Stimulated activated CD8-positive, alpha-beta memory T cell treated with anti-CD3 and anti-CD28 coated beads, Interleukin-15, amount 100 ng/mL, for 24 hours (primary cell): ENCODE data around the gene SHC3.
"Not testable (repeated sequence)": the region's sequence is repeated elsewhere in the genome, so short reads cannot be mapped to it uniquely, and the experiment has no call there.

Source experiments
- DNase-seq: peaks from one replicate; pipeline ENCODE4 v3.0.0-alpha.2; 2020; ENCODE audit warnings: low read depth

SHC3 gene, protein sequence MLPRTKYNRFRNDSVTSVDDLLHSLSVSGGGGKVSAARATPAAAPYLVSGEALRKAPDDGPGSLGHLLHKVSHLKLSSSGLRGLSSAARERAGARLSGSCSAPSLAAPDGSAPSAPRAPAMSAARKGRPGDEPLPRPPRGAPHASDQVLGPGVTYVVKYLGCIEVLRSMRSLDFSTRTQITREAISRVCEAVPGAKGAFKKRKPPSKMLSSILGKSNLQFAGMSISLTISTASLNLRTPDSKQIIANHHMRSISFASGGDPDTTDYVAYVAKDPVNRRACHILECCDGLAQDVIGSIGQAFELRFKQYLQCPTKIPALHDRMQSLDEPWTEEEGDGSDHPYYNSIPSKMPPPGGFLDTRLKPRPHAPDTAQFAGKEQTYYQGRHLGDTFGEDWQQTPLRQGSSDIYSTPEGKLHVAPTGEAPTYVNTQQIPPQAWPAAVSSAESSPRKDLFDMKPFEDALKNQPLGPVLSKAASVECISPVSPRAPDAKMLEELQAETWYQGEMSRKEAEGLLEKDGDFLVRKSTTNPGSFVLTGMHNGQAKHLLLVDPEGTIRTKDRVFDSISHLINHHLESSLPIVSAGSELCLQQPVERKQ

DNA sequence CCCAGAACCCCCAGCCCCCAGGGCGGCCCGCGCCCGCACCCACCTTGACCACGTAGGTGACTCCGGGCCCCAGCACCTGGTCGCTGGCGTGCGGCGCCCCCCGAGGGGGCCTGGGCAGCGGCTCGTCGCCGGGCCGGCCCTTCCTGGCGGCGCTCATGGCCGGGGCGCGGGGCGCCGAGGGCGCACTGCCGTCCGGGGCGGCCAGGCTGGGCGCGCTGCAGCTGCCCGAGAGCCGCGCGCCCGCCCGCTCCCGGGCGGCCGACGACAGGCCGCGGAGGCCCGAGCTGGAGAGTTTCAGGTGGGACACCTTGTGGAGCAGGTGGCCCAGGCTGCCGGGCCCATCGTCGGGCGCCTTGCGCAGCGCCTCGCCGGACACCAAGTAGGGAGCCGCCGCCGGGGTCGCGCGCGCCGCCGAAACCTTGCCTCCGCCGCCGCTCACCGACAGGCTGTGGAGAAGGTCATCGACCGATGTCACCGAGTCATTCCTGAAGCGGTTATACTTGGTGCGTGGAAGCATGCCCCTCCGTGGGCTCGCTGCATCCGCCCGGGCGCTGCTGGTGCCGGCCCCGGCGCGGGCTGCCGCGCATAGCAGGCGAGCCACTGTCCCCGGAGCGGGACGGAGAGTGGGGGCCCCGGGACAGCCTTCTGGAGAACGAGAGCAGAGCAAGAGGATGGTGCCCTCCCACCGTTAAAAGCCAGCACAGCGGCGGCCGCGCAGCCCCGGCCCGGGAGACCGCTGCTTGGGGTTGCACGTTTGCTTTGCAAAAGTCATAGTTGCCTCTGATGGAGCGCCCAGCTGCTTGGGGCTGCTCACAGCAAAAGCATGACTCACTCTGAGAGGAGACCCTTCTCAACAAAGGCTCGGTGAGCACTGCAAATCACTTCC, at the start of gene SHC3:
TSS of gene SHC3 (minus strand) at position 875 of the 886 bp plus-strand sequence. CDS start at position 517, 358 bp downstream.
- no peak for DNase-seq

DNA sequence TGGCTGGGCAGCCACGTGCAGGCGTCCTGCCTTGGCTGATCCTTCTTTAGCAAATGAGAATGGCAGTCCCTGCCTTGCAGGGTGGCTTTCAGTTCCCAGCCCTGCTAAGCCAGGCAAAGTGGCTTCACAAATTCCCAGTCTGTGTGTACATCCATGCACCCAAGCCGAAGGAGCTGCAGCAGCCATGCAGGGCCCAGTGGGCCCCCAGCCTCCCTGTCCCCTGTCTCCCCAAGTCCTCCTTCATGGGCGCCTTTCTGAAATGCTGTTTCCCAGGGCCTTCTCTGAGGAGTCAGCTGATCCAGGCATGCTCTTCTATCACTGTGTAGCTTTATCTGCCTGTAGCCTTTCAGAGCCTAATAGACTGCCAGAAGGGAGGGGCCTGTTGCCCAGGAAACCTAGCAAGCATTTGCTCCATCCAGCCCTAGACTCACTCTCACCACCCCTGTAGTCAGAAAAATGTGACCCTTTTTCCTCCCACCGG, 47.4 kb upstream of the SHC3 start:
- DNase-seq, result no peak

DNA sequence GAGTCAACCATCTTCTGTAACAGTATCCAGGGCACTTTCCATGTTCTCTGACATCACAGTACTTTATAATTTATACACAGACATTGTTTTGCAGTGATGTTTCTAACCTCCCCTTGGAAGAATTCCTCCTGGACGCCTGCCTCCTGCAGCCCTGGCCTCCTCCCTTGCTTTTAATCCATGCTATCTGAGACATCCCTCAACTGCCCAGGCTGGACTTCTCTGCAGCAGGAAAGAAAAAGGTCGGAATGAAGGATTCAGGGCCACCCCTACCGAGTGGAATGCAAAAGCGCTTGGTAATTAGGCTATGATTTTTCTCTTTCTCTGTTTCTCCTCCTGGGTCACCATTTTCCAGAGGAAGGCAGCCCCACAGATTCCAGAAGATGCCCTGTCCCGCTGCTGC, 47.0 kb upstream of the SHC3 start:
- DNase-seq, result no peak

DNA sequence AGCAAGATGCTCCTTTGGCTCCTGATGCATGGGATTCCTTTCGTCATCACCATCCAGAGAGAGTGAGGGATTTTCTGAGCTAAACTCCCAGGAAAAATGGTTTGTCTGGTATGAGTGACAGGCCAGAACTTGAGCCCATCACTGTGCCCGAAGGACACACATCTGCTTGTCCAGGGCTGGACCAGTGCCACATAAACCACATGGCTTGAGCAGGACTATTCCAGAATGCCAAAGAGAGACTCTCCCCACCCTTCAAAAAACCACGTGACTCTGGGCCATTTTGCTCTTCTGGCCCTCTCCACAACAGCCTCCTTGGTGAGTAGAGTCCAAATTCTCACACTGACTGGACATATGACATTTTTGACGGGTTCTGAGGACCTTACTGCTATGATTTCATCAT, 46.4 kb upstream of the SHC3 start:
- no peak for DNase-seq

DNA sequence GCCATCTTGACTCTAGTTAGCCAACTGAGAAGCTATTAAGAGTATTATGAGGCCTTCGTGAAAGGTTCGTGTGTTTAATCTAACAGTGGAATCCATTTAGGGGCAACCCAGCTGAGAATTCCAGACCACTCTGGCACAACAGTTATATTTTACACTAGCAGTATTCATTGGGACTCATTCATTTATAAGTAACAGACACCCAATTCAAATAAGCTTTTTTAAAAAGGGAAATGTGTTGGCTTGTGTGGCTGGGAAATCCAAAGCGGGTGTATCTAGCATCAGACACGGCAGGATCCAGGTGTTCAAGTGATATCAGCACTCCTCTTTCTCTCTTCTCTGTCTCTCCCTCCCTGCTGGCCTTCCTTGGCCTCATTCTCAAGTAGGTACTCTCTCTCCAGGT, 46.0 kb upstream of the SHC3 start:
- DNase-seq, result no peak

DNA sequence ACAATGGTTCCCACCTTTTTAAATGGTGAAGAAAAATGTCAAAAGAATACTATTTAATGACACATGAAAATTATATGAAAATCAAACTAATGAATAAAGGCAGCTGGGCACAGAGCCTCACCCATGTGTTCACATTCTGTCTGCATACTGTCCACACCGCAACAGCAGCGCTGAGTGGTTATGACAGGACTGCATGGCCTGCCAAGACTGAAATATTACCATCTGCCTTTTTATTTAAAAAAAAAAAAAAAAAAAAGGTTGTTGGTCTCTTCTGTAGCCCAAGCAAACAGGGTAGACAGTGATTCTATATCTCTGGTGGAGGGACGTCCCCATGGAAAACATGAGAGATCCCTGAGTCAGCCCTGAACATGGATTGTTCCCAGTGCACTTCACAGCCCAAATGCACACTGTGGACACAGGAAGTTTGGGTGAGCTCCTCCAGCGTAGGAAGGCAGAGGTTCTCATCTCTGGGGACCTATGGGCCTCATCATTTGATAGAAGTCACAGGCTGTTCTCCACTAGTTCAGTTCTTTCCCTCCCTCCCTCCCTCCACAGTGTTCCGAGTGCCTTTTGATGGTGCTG, 44.9 kb upstream of the SHC3 start:
- DNase-seq, result no peak

DNA sequence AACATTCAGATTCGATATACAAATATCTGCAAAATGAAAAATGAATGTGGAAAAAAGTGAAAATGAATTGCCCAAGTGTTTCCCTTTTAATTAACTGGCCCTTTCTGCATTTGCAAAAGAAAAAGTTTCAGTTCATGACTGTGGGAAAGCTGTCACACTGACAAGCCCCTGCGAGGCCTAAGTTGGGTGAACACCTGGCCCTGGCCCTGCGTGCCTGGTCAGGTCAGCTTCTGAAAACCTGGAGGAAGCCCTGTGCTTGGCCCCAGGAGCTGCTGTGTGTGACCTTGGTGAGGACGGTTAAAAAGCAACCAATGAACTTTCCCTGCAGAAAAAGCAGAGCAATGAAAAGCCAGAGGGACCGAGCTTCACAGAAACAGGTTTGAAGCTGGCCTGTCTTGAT, 41.0 kb upstream of the SHC3 start:
- no peak for DNase-seq

DNA sequence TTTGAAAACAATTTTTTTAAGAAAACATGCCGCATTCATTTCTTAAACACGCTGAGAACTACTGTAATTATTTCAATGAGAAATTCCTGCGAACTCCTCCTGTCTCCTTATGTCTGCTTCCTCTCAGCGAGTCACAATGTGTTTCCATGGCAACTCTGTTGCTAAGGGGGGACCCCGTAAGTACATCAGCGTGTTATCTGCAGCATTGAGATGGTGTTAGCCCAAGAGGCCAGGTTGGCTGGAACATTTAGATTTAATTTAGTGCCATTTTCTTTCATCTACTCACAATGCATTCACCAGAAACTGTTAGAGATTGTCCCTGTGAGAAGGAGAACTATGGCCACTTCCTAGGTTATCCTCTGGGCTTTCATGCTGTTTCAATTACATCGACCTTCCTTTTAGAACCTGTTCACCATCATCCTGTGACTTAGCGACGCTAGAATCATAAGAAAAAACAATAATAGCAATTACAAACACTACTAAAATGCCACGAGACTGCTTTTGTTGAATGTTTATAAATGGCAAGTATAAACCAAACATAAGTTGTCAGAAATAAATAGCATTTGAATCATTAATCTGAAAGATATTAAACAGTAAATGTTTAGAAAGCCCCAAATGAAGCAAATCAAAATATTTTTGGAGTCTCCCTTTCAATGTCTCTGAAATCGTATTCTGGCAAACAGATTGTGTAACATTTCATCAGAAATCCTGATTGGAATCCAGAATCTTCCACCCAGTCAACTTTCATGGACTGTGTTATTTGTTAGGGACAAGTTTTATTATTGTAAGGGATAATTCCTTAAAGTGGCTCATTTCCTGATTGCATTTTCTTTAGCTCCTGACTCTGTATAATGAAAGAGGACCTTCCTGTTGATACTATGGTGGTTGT, 39.7 kb upstream of the SHC3 start:
- no peak for DNase-seq

DNA sequence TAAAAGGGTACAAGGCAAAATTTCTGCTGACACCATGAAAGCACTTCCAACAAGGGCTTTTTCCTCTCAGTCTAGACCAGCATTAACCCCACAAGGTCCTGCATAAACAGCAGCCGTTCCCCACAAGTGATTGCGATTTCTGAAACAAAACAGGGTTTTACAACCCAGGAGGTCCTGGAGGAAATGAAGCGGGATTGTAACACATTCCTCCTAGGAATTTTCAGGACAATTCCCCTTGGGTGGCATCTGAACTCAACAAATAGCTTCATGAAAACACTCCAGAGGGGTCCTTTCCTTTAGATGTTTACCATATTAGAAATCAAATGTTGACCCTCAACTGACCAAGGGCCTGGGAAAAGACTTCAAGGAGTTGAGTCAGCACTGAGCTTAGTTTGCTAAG, 36.7 kb upstream of the SHC3 start:
- no peak for DNase-seq

DNA sequence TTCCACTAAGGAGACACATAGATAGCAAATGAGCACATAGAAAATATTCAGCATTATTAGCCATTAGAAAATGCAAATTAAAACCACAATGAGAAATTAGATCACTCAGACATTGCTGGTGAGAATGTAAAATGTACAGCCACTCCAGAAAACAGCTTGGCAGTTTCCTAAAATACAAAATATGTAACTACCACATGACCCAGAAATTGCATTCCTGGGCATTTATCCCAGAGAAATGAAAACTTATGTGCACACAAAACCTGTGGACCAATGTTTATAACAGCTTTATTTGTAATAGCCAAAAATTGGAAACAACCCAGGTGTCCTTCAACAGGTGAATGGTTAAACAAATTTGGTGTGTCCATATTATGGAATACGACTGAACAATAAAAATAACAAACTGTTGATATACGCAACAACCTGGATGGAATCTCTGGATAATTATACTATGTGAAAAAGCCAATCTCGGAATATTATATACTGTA, 34.8 kb upstream of the SHC3 start:
- no peak for DNase-seq

DNA sequence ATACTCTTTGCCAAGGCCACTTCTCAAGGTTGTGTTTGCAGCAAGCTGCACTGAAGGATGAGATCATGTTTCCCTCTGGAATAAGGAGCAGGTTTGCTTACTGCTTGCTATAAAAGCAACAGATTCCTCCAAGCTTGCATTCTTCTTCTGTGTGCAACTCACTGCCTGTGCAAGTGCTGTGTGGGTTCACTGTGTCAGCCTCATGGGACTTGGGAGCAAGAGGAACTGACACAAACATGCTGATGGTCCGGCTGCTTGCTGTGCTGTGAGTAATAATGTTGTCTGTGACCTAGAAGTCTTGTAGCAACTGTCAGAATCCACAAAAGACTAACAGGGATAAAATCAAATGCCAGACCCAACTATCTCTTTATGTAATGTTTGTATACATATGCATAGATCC, 33.6 kb upstream of the SHC3 start:
- DNase-seq, result no peak

DNA sequence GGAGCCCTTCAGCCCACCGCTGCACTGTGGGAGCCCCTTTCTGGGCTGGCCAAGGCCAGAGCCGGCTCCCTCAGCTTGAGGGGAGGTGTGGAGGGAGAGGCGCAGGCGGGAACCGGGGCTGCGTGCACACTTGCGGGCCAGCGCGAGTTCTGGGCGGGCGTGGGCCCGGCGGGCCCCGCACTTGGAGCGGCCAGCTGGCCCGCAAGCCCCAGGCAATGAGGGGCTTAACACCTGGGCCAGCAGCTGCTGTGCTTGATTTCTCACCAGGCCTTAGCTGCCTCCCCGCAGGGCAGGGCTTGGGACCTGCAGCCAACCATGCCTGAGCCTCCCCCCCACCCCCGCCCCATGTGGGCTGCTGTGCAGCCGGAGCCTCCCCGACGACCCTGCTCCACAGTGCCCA, 30.7 kb upstream of the SHC3 start:
- not testable (repeated sequence) for DNase-seq

DNA sequence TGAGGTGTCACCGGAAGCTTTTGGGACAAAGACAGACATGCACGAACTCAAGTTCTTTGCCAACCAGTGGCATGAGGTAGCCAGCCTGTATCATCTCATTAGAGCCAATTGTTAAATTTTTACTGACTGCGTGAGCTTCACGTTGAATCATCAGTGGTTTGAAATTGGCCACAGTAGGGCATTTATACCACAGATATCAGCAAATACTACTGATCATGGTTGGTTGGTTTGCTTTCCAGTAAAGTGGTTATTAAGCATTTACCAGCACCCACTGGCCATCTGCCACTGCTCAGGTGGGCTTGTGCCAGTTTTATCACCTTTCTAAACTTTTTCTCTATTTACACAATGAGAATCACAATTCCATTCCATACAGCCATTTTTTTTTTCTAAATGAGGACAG, 28.4 kb upstream of the SHC3 start:
- DNase-seq, result no peak

DNA sequence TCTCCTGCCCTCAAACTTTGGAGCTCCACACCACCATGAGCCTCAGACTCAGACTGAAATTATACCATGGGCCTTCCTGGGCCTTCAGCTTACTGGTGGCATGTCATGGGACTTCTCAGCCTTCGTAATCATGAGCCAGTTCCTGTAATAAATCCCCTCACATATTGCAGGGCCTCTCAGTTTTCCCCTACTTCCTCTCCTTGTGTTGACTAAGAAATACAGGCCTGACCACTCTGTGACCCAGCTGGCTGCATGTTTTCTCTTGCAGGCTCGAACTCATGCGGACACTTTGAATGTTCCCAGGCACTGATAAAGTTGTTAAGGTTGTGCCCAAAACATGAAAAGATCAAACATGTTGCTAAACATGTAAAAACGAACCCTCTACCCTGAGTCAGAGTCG, 26.2 kb upstream of the SHC3 start:
- DNase-seq, result no peak

DNA sequence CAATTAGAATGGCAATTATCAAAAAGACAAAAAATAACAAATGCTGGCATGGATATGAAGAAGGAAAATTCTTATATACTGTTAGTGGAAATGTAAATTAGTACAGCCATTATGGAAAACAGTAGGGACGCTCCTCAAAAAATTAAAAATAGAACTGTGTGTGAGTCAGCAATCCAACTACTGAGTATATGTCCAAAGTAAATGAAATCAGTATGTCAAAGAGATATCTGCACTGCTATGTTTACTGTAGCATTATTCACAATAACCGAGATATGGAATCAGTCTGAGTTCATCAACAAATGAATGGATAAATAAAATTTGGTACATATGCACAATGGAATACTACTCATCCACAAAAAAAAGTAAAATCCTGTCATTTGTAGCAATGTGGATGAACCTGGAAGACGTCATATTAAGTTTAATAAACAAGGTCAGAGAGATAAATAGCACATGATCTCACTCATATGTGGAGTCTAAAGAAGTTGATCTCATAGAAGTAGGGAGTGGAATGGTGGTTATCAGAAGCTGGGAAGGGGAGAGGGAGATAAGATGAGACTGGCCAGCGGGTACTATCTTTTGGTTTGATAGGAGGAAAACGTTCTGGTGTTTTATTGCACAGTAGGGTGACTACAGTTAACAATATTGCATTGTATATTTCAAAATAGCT, 16.6 kb upstream of the SHC3 start:
- no peak for DNase-seq

DNA sequence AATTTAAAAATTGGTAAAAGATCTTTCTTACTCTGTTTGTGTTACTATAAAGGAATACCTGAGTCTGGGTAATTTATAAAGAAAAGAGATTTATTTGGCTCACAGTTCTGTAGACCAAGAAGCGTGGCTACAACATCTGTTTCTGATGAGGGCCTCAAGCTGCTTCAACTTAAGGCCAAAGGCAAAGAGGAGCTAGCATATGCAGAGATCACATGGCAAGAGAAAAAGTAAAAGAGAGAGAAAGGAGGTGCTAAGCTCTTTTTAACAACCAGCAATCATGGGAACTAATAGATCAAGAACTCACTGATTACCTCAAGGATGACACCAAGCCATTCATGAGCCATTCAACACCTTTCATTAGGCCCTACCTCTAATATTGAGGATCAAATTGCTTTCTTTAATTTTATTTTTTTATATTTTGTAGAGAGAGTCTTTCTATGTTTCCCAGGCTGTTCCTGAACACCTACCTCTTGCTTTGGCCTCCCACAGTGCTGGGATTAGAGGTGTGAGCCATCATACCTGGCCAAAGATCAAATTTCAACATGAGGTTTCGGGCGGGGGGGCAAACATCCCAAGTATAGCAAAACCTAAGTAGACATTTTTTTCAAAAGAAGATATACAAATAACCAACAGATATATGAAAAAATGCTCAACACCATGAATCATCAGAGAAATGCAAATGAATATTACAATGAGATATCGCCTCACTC, 16.0 kb upstream of the SHC3 start:
- DNase-seq, result no peak

DNA sequence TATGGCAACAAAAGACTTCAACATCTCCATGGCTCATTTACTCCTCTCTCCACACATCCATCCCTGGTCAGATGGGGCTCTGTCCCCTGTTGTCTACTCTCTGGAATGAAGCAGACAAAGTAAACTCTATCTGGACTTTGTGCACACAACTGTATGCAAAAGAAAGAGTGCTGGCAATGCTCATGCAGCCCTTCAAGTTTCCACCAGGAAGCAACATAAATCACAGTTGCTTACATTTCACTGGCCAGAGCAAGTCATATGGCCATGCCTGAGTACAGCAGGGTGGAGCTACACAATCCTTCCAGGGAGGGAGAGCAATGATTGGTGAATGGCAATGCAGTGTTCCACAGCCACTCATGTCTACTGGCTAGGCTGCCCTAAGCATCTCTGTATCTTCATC, 12.4 kb upstream of the SHC3 start:
- DNase-seq, result no peak

DNA sequence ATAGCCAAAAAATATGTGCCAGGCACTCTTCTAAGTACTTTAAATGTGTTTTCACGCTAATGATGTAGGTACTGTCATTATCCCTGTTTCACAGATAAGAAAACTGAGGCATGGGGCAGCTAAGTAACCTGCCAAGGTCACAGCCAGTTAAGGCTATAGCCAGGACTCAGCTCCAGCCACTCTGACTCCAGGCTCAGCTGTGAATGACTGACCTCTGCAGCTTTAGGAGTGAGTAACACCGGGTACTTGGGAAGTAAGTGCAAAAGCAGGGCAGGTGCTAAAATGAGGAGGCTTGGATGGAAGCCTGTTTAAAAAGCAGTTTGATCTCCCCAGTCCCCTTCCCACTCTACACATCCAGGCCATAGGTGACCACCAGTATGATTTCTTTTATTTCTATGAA, 10.6 kb upstream of the SHC3 start:
- DNase-seq, result no peak

DNA sequence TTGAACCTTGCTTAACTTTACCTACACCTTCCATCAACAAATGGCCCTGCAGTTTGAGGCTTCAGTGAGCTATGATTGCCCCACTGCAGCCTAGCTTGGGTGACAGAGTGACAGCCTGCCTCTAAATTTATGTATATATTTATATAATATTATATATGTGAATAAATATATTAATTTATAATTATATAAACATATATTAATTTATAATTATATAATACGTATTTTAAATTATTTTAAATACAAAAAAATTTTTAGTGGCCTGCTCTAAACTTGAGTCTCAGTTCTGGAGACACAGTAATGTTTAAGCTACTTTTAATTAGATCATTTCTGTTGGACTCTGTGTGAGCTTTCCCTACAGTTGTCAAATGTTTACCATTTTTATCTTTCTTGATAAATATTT, 9.3 kb upstream of the SHC3 start:
- no peak for DNase-seq

DNA sequence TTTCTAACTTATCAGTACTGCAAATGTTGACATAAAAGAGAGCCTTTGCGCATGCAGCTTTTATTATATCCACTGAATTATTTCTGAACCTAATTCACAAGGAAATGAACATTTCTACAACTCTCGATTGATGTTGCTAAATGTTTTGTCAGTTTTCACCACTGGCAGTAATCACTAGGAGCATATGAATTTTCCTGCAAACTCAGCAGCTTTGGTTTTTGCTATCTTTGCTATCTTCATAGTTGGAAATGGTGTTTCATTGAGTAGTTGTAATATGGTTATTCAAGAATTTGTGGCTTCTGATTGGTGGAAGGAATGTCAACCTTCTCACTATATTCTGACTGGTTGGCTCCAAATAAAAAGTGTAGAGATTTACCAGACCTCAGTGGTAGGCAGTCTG, 8.9 kb upstream of the SHC3 start:
- no peak for DNase-seq
